Subcutaneous adipose tissue (tissue), 4 donors: ENCODE measurements around the gene B4GALNT2. TPM values are rescaled to one million over a fixed set of nuclear protein-coding genes. Genes with fewer than 3 reads are reported as not detected.

Source experiments
- total RNA-seq, 4 donors: library from RNA; depleted of rRNA; stranded (reverse); fragments of >200 nt; gene quantifications; one replicate each; pipeline ENCODE4 v1.1.0, GENCODE V29; 2016
- TF ChIP-seq, protein P1 (sequence below): fragments of 450-650 bp; IDR thresholded peaks from one replicate; pipeline ENCODE4 v1.5.1; 2016; ENCODE audit warnings: low read depth, mild to moderate bottlenecking, control low read depth, antibody characterized with exemption, moderate library complexity

Gene B4GALNT2
- total RNA-seq, result not detected

DNA sequence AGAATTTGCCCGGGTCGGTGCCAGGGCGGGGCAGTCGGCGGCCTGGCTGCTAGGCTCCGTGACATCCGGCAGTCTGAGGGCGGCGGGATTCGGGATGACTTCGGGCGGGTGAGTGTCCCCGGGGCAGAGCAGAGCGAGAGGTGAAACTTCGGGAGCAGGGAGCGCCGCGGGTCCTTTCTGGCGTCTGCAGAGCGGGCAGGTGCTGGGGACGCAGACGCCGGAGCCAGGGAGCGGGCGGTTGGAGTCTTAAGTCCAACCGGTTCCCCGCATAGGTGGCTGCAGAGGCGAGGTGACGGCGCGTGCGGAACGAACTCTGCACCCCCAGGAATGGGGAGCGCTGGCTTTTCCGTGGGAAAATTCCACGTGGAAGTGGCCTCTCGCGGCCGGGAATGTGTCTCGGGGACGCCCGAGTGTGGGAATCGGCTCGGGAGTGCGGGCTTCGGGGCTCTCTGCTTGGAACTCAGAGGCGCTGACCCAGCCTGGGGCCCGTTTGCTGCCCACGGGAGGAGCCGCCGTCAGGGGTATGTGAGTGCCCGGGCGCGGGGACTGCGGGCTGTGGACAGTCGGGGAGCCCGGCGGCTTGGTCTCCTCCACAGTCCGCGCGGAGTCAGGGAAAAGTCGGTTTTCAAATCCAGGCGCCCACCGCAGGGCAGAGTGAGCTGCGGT lies at the start of gene B4GALNT2:
Gene B4GALNT2, plus strand, starts transcription at position 71 of the 666 bp plus-strand sequence. Its CDS starts 24 bp downstream, at position 95.
- TF ChIP-seq, protein P1, sequence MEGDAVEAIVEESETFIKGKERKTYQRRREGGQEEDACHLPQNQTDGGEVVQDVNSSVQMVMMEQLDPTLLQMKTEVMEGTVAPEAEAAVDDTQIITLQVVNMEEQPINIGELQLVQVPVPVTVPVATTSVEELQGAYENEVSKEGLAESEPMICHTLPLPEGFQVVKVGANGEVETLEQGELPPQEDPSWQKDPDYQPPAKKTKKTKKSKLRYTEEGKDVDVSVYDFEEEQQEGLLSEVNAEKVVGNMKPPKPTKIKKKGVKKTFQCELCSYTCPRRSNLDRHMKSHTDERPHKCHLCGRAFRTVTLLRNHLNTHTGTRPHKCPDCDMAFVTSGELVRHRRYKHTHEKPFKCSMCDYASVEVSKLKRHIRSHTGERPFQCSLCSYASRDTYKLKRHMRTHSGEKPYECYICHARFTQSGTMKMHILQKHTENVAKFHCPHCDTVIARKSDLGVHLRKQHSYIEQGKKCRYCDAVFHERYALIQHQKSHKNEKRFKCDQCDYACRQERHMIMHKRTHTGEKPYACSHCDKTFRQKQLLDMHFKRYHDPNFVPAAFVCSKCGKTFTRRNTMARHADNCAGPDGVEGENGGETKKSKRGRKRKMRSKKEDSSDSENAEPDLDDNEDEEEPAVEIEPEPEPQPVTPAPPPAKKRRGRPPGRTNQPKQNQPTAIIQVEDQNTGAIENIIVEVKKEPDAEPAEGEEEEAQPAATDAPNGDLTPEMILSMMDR, result no peak

GRCh38 chr17:49085565-49086315 lies 46.8 kb upstream of the B4GALNT2 start:
- TF ChIP-seq, protein P1, result no peak

- TF ChIP-seq, protein P1, result no peak
Observed at GRCh38 chr17:49086316-49086605, 46.3 kb upstream of the B4GALNT2 start.

DNA sequence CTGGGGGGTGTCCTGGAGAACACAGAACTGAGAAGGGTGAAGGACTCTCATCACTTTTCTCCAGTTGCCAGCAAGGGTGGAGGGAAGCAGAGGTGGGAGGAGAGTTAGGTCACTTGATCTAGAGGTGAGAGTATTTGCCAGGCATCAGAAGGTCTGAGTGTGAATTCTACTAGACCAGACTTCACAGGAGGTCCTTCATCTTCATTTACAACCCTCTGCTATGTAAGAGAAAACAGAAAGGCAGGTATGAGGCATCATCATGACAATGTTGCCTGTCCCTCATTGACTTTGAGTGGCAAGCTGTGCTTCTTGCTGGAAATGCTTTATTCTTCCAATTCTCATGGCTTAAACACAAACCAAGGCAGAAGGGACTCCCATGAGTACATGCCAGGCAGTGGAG lies 45.9 kb upstream of the B4GALNT2 start:
- TF ChIP-seq, protein P1, result no peak

GRCh38 chr17:49089094-49089493 lies 43.5 kb upstream of the B4GALNT2 start:
- TF ChIP-seq, protein P1, result no peak

DNA sequence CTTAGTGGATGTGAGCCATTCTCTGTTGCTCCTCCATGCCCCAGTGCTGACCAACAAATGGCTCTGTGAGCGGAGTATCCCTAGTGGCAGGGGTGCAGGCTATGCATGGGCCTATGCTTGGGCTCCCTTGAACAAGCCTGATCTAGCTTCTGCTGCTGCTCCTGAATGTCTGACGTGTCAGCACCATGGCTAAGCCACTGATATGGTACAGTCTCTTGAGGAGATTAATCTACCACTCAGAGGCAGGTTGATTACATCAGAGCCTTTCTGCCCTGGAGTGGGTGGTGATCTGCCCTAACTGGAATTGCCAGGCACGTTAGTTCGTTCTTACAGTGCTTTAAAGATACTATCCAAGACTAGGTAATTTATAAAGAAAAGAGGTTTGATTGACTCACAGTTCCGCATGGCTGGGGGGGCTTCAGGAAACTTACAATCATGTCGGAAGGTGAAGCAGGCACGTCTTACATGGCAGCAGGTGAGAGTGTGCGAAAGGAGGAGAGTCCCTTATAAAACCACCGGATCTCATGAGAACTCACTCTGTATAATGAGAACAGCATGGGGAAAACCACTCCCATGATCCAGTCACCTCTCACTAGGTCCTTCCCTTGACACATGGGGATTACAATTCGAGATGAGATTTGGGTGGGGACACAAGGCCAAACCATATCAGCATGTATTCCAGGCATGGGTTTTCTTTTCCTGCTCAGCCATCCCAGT lies 41.5 kb upstream of the B4GALNT2 start:
- TF ChIP-seq, protein P1, result no peak

GRCh38 chr17:49093131-49093530 lies 39.4 kb upstream of the B4GALNT2 start:
- TF ChIP-seq, protein P1, result no peak
